ENCODE measurements around the gene DUS2. TPM values are rescaled to one million over a fixed set of nuclear protein-coding genes. Genes with fewer than 3 reads are reported as not detected.
A peak's percentile ranks its signal among the peaks of the same experiment; 100 is the strongest.

The DUS2 gene
- total RNA-seq (1 to 10 TPM; 2.7 to 5.6 (median 3.6) TPM), polyA plus RNA-seq (1 to 10 TPM; 6.1 to 6.2 TPM)

DNA sequence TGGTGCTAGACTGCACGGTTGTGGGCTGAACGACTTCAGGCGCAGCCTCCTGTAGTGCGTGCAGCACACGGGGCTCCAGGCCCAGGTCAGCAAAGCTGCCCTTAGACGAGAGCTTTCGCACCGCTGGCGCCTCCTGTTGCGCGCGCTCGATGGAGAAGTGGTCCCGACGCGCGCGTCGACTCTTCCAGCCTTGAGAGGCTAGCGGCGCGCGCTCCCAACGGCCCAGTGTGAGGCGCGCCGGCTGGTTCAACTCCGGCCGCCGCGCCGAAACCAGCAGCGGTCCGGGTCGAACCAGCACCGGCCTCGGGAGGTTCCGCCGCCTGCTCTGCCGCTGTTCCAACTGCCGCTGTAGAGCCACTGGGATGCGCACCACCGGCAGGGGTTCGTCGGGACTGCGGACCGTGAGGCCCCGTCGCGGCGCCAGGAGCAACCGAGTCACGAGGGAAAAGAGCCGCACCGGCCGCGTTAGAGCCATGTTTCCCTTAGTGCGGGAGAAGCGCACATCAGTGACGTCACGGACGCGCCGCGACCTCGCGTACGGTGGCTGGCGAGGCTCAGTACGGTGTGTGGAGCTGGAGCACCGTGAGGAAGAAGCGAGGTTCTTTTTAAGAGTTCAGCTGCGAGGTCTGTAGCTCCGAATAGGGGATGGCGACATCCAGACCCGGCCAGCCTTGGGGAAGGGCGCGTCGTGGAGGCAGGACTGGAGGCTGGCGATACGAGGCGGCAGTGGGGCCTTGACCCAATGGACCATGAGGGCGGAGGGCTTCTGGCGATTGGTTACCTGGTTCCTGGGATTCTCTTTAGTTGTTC lies at the start of gene DUS2, which contains the start of gene DDX28:
DUS2 (plus strand) TSS at position 557 of the 810 bp plus-strand sequence. CDS start 14,740 bp downstream, outside the sequence.
DDX28 (minus strand) TSS at position 505 of the 810 bp plus-strand sequence; CDS start at position 475, 30 bp downstream.
- ATAC-seq (peak; percentile 99 to 100 (median 100)), DNase-seq (peak; percentile 84 to 98 (median 92)), FAIRE-seq (no peak)
- Histone ChIP-seq H3K4me3 (peak within 1 kb of the TSS; percentile 88 to 100 (median 96)), H3K27me3 (no peaks in the 10 kb centered on the region), H3K4me1 (peaks cover 10 to 19% (median 13%) of the 10 kb centered on the region in 3 donors), H3K27ac (peak within 1 kb of the TSS; percentile 43 to 75 (median 70)), H3K9me3 (no peaks in the 10 kb centered on the region), H3K36me3 (no peaks in the 10 kb centered on the region)
- TF ChIP-seq, protein P1, sequence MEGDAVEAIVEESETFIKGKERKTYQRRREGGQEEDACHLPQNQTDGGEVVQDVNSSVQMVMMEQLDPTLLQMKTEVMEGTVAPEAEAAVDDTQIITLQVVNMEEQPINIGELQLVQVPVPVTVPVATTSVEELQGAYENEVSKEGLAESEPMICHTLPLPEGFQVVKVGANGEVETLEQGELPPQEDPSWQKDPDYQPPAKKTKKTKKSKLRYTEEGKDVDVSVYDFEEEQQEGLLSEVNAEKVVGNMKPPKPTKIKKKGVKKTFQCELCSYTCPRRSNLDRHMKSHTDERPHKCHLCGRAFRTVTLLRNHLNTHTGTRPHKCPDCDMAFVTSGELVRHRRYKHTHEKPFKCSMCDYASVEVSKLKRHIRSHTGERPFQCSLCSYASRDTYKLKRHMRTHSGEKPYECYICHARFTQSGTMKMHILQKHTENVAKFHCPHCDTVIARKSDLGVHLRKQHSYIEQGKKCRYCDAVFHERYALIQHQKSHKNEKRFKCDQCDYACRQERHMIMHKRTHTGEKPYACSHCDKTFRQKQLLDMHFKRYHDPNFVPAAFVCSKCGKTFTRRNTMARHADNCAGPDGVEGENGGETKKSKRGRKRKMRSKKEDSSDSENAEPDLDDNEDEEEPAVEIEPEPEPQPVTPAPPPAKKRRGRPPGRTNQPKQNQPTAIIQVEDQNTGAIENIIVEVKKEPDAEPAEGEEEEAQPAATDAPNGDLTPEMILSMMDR (IDR thresholded peaks at IDR 0.05): no peak
- WGBS, 2 donors: 0 to 1% methylated on average over 83 to 84 of the region's 84 CpGs
- intact Hi-C loops (cut with DNase I): no loop called here

DNA sequence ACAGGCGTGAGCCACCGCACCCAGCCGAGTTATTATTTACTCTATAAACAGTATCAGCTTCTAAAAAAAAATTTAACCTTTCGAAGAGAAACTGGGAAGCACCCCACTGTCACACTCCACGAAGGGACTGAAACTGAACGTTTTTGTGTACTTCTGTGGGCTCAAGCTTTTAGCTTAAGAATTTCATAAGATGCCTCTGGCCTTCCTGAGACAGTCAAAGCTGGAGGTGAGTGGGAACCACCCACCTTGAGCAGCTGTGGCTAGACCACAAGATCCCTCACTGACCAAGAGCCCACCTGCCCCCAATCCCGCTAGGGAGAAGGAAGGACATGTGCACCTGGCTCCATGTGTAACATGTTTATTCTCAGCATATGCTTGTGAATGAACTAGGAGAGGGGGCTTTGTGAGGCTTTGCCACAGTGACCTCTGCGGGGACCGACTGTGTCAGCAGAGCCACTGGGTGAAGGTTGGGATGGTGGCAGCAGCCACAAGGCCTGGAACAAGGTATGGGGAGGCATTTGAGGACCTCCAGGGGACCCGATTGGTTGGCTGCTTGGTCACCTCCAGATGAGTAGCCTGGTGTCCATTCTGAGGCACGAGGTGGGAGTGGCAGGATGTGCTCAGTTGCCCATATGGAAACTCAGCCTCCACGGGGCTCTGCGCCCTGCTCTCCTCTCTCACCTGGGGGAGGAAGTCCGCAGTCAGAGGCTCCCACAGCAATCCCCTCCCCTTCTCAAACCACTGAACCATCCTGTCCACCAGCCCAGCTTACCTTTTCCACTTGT lies 47.6 kb upstream of the DUS2 start:
- Histone ChIP-seq H3K27me3 (no peaks in the 10 kb centered on the region), H3K36me3 (no peaks in the 10 kb centered on the region), H3K9me3 (no peaks in the 10 kb centered on the region), H3K27ac (no peak overlapping the region), H3K4me1 (no peaks in the 10 kb centered on the region), H3K4me3 (no peak overlapping the region)
- DNase-seq (no peak), FAIRE-seq (no peak), ATAC-seq (no peak)
- TF ChIP-seq, protein P1 (IDR thresholded peaks at IDR 0.05): no peak
- intact Hi-C loops (cut with DNase I): no loop called here
- 58 to 59% methylated on average over 14 of the region's 14 CpGs for WGBS, 2 donors

DNA sequence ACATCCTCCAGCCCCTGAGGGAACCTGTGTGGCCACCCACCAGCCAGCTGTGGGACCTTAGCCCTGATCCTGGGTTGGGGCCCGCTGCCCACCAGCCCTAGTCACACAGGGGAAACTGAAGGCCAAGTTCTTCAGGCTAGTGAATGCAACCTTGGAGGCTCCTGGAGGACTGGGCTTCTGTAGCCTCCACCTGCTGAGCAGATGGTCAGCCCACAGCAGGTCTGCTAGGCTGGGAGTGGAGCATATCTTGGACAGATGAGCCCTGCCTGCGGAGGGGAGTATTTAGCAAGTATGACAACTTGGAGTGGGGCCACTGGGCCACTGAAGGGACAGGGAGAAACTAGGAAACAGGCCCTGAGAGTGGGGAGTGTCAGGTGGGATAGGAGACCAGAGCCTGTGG lies 46.9 kb upstream of the DUS2 start:
- H3K27me3 ChIP-seq: no peaks in the 10 kb centered on the region
- no peak overlapping the region for H3K27ac ChIP-seq
- 92 to 94% methylated on average over 2 of the region's 2 CpGs for WGBS, 2 donors
- FAIRE-seq: no peak
- H3K4me3 ChIP-seq: no peak overlapping the region
- no peaks in the 10 kb centered on the region for H3K4me1 ChIP-seq
- TF ChIP-seq, protein P1 (IDR thresholded peaks at IDR 0.05): no peak
- H3K9me3 ChIP-seq: no peaks in the 10 kb centered on the region
- ATAC-seq: no peak
- no peaks in the 10 kb centered on the region for H3K36me3 ChIP-seq
- DNase-seq: no peak
- intact Hi-C loops (cut with DNase I): no loop called here

DNA sequence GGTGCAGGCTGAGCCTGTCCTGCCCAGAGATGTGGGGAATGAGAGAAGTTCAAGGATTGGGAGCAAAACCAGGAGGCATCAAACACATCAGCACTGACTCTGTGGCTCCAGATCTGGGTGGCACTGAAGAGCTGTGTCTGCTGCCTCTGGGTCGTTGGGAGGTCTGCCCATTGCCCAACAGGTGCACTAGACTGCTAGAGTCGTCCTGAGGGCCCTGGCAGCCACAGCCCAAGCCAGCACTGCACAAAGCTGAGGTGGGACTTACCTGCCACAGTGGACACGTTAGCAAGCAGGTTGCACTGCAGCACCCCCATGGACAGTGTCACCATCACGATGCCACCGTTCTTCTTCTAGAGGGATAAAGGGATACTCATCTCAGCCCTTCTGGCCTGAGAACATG lies 46.1 kb upstream of the DUS2 start:
- Histone ChIP-seq H3K36me3 (no peaks in the 10 kb centered on the region), H3K27ac (no peak overlapping the region), H3K4me1 (no peaks in the 10 kb centered on the region), H3K9me3 (no peaks in the 10 kb centered on the region), H3K27me3 (no peaks in the 10 kb centered on the region), H3K4me3 (no peak overlapping the region)
- 43 to 56% methylated on average over 5 of the region's 5 CpGs for WGBS, 2 donors
- DNase-seq (no peak), FAIRE-seq (no peak), ATAC-seq (no peak)
- TF ChIP-seq, protein P1 (IDR thresholded peaks at IDR 0.05): no peak
- intact Hi-C loops (cut with DNase I): no loop called here
